ENCODE results near the gene PLA2G4D. TPM values are rescaled to one million over a fixed set of nuclear protein-coding genes. Genes with fewer than 3 reads are reported as not detected.
A peak's percentile ranks its signal among the peaks of the same experiment; 100 is the strongest.

PLA2G4D gene
- total RNA-seq, 1 experiment from 2014 or later, result not detected

- TF ChIP-seq CTCF (IDR thresholded peaks at IDR 0.05), result no peak
- TF ChIP-seq, protein P1, sequence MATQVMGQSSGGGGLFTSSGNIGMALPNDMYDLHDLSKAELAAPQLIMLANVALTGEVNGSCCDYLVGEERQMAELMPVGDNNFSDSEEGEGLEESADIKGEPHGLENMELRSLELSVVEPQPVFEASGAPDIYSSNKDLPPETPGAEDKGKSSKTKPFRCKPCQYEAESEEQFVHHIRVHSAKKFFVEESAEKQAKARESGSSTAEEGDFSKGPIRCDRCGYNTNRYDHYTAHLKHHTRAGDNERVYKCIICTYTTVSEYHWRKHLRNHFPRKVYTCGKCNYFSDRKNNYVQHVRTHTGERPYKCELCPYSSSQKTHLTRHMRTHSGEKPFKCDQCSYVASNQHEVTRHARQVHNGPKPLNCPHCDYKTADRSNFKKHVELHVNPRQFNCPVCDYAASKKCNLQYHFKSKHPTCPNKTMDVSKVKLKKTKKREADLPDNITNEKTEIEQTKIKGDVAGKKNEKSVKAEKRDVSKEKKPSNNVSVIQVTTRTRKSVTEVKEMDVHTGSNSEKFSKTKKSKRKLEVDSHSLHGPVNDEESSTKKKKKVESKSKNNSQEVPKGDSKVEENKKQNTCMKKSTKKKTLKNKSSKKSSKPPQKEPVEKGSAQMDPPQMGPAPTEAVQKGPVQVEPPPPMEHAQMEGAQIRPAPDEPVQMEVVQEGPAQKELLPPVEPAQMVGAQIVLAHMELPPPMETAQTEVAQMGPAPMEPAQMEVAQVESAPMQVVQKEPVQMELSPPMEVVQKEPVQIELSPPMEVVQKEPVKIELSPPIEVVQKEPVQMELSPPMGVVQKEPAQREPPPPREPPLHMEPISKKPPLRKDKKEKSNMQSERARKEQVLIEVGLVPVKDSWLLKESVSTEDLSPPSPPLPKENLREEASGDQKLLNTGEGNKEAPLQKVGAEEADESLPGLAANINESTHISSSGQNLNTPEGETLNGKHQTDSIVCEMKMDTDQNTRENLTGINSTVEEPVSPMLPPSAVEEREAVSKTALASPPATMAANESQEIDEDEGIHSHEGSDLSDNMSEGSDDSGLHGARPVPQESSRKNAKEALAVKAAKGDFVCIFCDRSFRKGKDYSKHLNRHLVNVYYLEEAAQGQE (IDR thresholded peaks at IDR 0.05; ENCODE audit: insufficient read depth in 1 of 2, low read depth in 2 of 2, low read length in 1 of 2), result no peak
- TF ChIP-seq POLR2AphosphoS5 (IDR thresholded peaks at IDR 0.05; ENCODE audit: low read depth, low read length), result no peak
- intact Hi-C loops (cut with micrococcal nuclease; ENCODE audit: unreplicated experiment) (loop anchor here (2.0 to 5.0 kb wide), 2 partner anchors 68 to 147 kb away; no protein-coding TSS in a partner anchor), in situ Hi-C loops (cut with HindIII; ENCODE audit: low pct_unique_long_range_greater_than_20kb, low sequenced_read_pairs) (no loop called here)
- BruUV-seq (replicated peaks), result no TSS peak
- H3K36me3 ChIP-seq (ENCODE audit: control insufficient read depth, insufficient read depth, low read length), result no peaks in the 10 kb centered on the region
- H3K9me3 ChIP-seq (ENCODE audit: control insufficient read depth, insufficient read depth, low read depth, low read length), result no peaks in the 10 kb centered on the region
- ATAC-seq (no peak), DNase-seq (ENCODE audit: low read depth, low spot score) (no peak)
- ChIA-PET POLR2A (no interaction called here), CTCF (interaction anchor here (0.5 to 2.2 kb wide), 3 partner anchors 22 to 358 kb away, joined by 3 to 15 read pairs (median 6); partner anchors contain the start of gene PLA2G4F)
- peaks cover 3% of the 10 kb centered on the region for H3K27me3 ChIP-seq (ENCODE audit: control insufficient read depth, insufficient read depth, low read length)
- H3K4me1 ChIP-seq (ENCODE audit: control insufficient read depth, insufficient read depth, low read length), result no peaks in the 10 kb centered on the region; the same call in 1 of the 2 replicates
- no peak overlapping the region for H3K27ac ChIP-seq (ENCODE audit: low read length)
- no peak overlapping the region for H3K4me3 ChIP-seq (ENCODE audit: low read depth in 2 of 2, low read length in 2 of 2)
These were observed 40.4 kb upstream of the PLA2G4D start for GRCh38 chr15:42134617-42135245.

GRCh38 chr15:42133886-42134502 is 39.6 kb upstream of the PLA2G4D start:
- intact Hi-C loops (cut with micrococcal nuclease; ENCODE audit: unreplicated experiment) (loop anchor here (2.0 kb wide), 1 partner anchor 67 kb away; no protein-coding TSS in a partner anchor), in situ Hi-C loops (cut with HindIII; ENCODE audit: low pct_unique_long_range_greater_than_20kb, low sequenced_read_pairs) (no loop called here)
- H3K27me3 ChIP-seq (ENCODE audit: control insufficient read depth, insufficient read depth, low read length), result peaks cover 6% of the 10 kb centered on the region
- no peak overlapping the region for H3K4me3 ChIP-seq (ENCODE audit: low read depth in 2 of 2, low read length in 2 of 2)
- ChIA-PET CTCF (interaction anchor here (0.5 to 2.2 kb wide), 3 partner anchors 23 to 283 kb away, joined by 3 to 6 read pairs (median 4); partner anchors contain the start of gene PLA2G4F), POLR2A (no interaction called here)
- no peak overlapping the region for H3K27ac ChIP-seq (ENCODE audit: low read length)
- ATAC-seq (peak; percentile 83), DNase-seq (ENCODE audit: low read depth, low spot score) (peak; percentile 28)
- H3K9me3 ChIP-seq (ENCODE audit: control insufficient read depth, insufficient read depth, low read depth, low read length), result no peaks in the 10 kb centered on the region
- no peaks in the 10 kb centered on the region for H3K4me1 ChIP-seq (ENCODE audit: control insufficient read depth, insufficient read depth, low read length)
- TF ChIP-seq CTCF (IDR thresholded peaks at IDR 0.05), result peak; percentile 91
- no peak for TF ChIP-seq TCF7L2 (IDR thresholded peaks at IDR 0.05; ENCODE audit: low read depth, low read length)
- no peaks in the 10 kb centered on the region for H3K36me3 ChIP-seq (ENCODE audit: control insufficient read depth, insufficient read depth, low read length)
- BruUV-seq (replicated peaks), result no TSS peak
